ENCODE results near the gene DNAI1. TPM values are rescaled to one million over a fixed set of nuclear protein-coding genes. Genes with fewer than 3 reads are reported as not detected.

Gene DNAI1
- total and polyA plus RNA-seq, 2 of the 4 experiments (the other 2 are of a cell fraction): not detected

DNA sequence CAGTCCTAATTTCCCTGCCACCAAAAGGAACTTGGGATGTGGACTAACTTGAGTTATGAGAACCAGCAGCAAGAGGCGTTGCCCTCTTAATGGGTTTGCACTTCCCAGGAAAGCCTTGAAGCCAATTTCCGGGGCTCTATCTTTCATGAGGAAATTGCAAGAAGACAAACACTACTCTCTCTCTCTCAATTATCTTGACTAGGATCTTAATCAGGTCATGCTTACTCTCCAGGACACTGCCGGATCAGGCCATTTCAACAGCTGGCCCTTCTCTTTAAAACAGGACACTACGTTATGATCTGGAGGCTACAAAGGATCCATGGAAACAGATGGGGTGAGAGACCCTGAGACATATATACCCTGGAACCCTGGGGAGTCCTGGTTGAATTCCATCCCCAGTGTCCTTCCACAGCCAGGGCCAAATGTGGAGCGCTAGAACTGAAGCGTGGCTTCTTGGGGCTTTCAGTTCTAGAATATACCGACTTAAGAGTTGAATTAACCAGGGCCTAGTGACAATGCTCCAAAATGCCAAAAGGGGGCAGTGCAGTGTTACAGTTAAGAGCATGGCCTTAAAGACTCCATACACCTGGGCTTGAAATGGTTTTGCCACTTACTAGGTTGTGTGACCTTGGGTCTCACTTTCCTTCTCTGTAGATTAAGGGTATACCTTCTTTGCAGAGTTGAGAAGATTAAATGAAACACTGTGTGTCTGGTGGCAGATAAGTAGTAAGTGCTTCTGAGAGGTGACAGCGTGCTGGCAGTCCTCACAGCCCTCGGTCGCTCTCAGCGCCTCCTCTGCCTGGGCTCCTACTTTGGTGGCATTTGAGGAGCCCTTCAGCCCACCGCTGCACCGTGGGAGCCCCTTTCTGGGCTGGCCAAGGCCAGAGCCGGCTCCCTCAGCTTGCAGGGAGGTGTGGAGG is 21.3 kb upstream of the DNAI1 start:
- in situ Hi-C loops (cut with MboI; ENCODE audit: low sequenced_read_pairs): loop anchor here (10.0 kb wide), 2 partner anchors 58 to 168 kb away; no protein-coding TSS in a partner anchor
- H3K79me1 ChIP-seq (ENCODE audit: low read depth in 1 of 2, low read length in 2 of 2): peaks cover 11 to 42% of the 10 kb centered on the region in 2 experiments
- WGBS, 2 experiments (ENCODE audit: extremely low coverage in 2 of 2, insufficient read length in 1 of 2): 63% methylated on average over 2 of the region's 14 CpGs; no CpG with 5 or more reads in 1 of the 2 experiments
- no peak overlapping the region for H3K14ac ChIP-seq (replicated peaks; ENCODE audit: low read depth, low read length)
- H2AK9ac ChIP-seq (replicated peaks; ENCODE audit: low read depth, low read length, poor library complexity): no peak overlapping the region
- H3K4ac ChIP-seq (ENCODE audit: low read depth, low read length): no peak overlapping the region
- H3K4me3 ChIP-seq (ENCODE audit: insufficient read depth, low read depth, low read length): no peak overlapping the region
- H3K9me3 ChIP-seq (ENCODE audit: control insufficient read depth, insufficient read depth, low read length): no peaks in the 10 kb centered on the region
- H2AFZ ChIP-seq (replicated peaks; ENCODE audit: low read length, poor library complexity): no peak overlapping the region
- no peak overlapping the region for H4K5ac ChIP-seq (ENCODE audit: low read depth, low read length)
- BruUV-seq (replicated peaks): no TSS peak
- no peak overlapping the region for H4K91ac ChIP-seq (ENCODE audit: insufficient read depth, low read depth, low read length)
- H3K27me3 ChIP-seq (ENCODE audit: control insufficient read depth, insufficient read depth, low read length): no peaks in the 10 kb centered on the region
- no peak overlapping the region for H3K56ac ChIP-seq (ENCODE audit: extremely low read depth, insufficient read depth, low read length)
- DNase-seq (peak; percentile 79), ATAC-seq (ENCODE audit: low read depth) (peak; percentile 92)
- no peak overlapping the region for H3K18ac ChIP-seq (ENCODE audit: low read depth, low read length)
- H3K36me3 ChIP-seq (ENCODE audit: control insufficient read depth, insufficient read depth, low read length): peaks cover 2% of the 10 kb centered on the region; the same call in 1 of the 2 replicates
- ChIA-PET POLR2A (ENCODE audit: unreplicated experiment) (no interaction called here), CTCF (no interaction called here)
- no peak overlapping the region for H2BK120ac ChIP-seq (ENCODE audit: low read depth, low read length)
- peaks cover 47% of the 10 kb centered on the region for H4K20me1 ChIP-seq (ENCODE audit: insufficient read depth, low read length)
- H3K9me1 ChIP-seq (ENCODE audit: insufficient read depth, low read length): peaks cover 12% of the 10 kb centered on the region; the same call in 1 of the 2 replicates
- intact Hi-C loops (cut with micrococcal nuclease): loop anchor here (1.0 to 2.0 kb wide), 3 partner anchors 63 to 154 kb away; no protein-coding TSS in a partner anchor
- no peak overlapping the region for H2BK5ac ChIP-seq (ENCODE audit: low read depth, low read length, poor library complexity, severe bottlenecking)
- dilution Hi-C loops (cut with HindIII; ENCODE audit: low sequenced_read_pairs, unreplicated experiment): no loop called here
- H3K23ac ChIP-seq (ENCODE audit: low read depth, low read length): no peak overlapping the region
- H2BK20ac ChIP-seq (ENCODE audit: low read depth, low read length): no peak overlapping the region
- TF ChIP-seq RFX5 (IDR thresholded peaks at IDR 0.05; ENCODE audit: low read depth, low read length) (no peak), SMC3 (IDR thresholded peaks at IDR 0.05; ENCODE audit: low read depth, low read length) (peak; percentile 74), RAD21 (IDR thresholded peaks at IDR 0.05; ENCODE audit: low read length) (peak; percentile 88), POLR2A (IDR thresholded peaks at IDR 0.05; ENCODE audit: low read depth, low read length) (0 out of 2 replicates have a peak, but pooled peaks have one; percentile 33), NFE2L2 (IDR thresholded peaks at IDR 0.05; ENCODE audit: low read depth, low read length) (no peak), MXI1 (IDR thresholded peaks at IDR 0.05; ENCODE audit: borderline replicate concordance, low read depth, low read length) (no peak), MAFK (IDR thresholded peaks at IDR 0.05; ENCODE audit: low read depth, low read length) (no peak), BHLHE40 (IDR thresholded peaks at IDR 0.05; ENCODE audit: low read depth, low read length) (no peak)
- TF ChIP-seq, protein P1, sequence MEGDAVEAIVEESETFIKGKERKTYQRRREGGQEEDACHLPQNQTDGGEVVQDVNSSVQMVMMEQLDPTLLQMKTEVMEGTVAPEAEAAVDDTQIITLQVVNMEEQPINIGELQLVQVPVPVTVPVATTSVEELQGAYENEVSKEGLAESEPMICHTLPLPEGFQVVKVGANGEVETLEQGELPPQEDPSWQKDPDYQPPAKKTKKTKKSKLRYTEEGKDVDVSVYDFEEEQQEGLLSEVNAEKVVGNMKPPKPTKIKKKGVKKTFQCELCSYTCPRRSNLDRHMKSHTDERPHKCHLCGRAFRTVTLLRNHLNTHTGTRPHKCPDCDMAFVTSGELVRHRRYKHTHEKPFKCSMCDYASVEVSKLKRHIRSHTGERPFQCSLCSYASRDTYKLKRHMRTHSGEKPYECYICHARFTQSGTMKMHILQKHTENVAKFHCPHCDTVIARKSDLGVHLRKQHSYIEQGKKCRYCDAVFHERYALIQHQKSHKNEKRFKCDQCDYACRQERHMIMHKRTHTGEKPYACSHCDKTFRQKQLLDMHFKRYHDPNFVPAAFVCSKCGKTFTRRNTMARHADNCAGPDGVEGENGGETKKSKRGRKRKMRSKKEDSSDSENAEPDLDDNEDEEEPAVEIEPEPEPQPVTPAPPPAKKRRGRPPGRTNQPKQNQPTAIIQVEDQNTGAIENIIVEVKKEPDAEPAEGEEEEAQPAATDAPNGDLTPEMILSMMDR (conservative IDR thresholded peaks at IDR 0.05; ENCODE audit: low read depth, low read length): peak; percentile 84
- no peak overlapping the region for H2AK5ac ChIP-seq (ENCODE audit: low read depth, low read length)
- H3K4me2 ChIP-seq (ENCODE audit: low read depth, low read length): no peak overlapping the region
- H4K8ac ChIP-seq (ENCODE audit: low read depth in 2 of 2, low read length in 2 of 2): no peak overlapping the region
- H3K4me1 ChIP-seq (ENCODE audit: control insufficient read depth, insufficient read depth, low read length): peaks cover 7% of the 10 kb centered on the region
- H2BK15ac ChIP-seq (ENCODE audit: low read depth, low read length): no peak overlapping the region
- H3K27ac ChIP-seq (ENCODE audit: insufficient read depth, low read length): no peak overlapping the region
- H3K9ac ChIP-seq (ENCODE audit: low read depth, low read length): no peak overlapping the region

Data from IMR-90 (cell line).